IMR-90 (cell line): Measurements from ENCODE around the gene KCNK10. TPM values are rescaled to one million over a fixed set of nuclear protein-coding genes. Genes with fewer than 3 reads are reported as not detected.

Experiments
- ATAC-seq: fragments of 200-7000 bp; cut with Tn5 transposase; 2 replicates; pipeline ENCODE4 v1.9.1; 2020; ENCODE audit warnings: low read depth, mild to moderate bottlenecking, moderate library complexity
- BruUV-seq: library from RNA; stranded (reverse); fragments of 400-500 nt; replicated peaks from 2 replicates; lab custom pipeline; 2021; lab: Mats Ljungman, UMichigan
- CTCF ChIA-PET: fragments of 300-600 bp; formaldehyde crosslinking; extraction: SDS; loops from one replicate; lab custom pipeline; 2021; ENCODE audit warnings: antibody characterized with exemption; lab: Yijun Ruan, JAX
- POLR2A ChIA-PET: fragments of 300-600 bp; sonication (Branson Sonifier 250); formaldehyde crosslinking; loops from one replicate; lab custom pipeline; 2022; ENCODE audit warnings: antibody characterized with exemption; ENCODE audit not compliant: unreplicated experiment; lab: Charles Lee
- DNase-seq: peaks from one replicate; pipeline ENCODE4 v3.0.0; 2013
- H2AFZ ChIP-seq: replicated peaks from 2 replicates; pipeline ENCODE3; 2013; ENCODE audit warnings: low read length, mild to moderate bottlenecking; ENCODE audit not compliant: poor library complexity
- H2AK5ac ChIP-seq: 2 replicates; pipeline ENCODE4 v1.6.1; 2013; ENCODE audit warnings: low read depth, low read length, inconsistent platforms
- H2AK9ac ChIP-seq: replicated peaks from 2 replicates; pipeline ENCODE3; 2013; ENCODE audit warnings: mild to moderate bottlenecking, low read depth, low read length, moderate library complexity; ENCODE audit not compliant: poor library complexity
- H2BK120ac ChIP-seq: 2 replicates; pipeline ENCODE4 v1.6.1; 2013; ENCODE audit warnings: low read depth, low read length, inconsistent platforms
- H2BK15ac ChIP-seq: 3 replicates; pipeline ENCODE4 v1.6.1; 2013; ENCODE audit warnings: low read depth, low read length, inconsistent platforms
- H2BK20ac ChIP-seq: 2 replicates; pipeline ENCODE4 v1.6.1; 2013; ENCODE audit warnings: low read depth, mild to moderate bottlenecking, inconsistent platforms, low read length, moderate library complexity
- H2BK5ac ChIP-seq: 2 replicates; pipeline ENCODE4 v1.6.1; 2013; ENCODE audit warnings: mild to moderate bottlenecking, low read depth, low read length, inconsistent platforms; ENCODE audit not compliant: poor library complexity, severe bottlenecking
- H3K14ac ChIP-seq: replicated peaks from 2 replicates; pipeline ENCODE4 v1.6.1; 2013; ENCODE audit warnings: low read depth, low read length, inconsistent platforms
- H3K18ac ChIP-seq: 2 replicates; pipeline ENCODE4 v1.6.1; 2013; ENCODE audit warnings: low read depth, low read length, control low read depth
- H3K23ac ChIP-seq: 2 replicates; pipeline ENCODE4 v1.6.1; 2013; ENCODE audit warnings: low read depth, low read length, inconsistent platforms
- H3K27ac ChIP-seq: 2 replicates; pipeline ENCODE4 v1.5.1; 2013; ENCODE audit warnings: mild to moderate bottlenecking, control low read depth, low read length; ENCODE audit not compliant: insufficient read depth
- H3K27me3 ChIP-seq: 2 replicates; pipeline ENCODE4 v1.6.1; 2013; ENCODE audit warnings: low read length; ENCODE audit not compliant: control insufficient read depth, insufficient read depth
- H3K36me3 ChIP-seq: 2 replicates; pipeline ENCODE4 v1.6.1; 2013; ENCODE audit warnings: low read length, mixed read lengths; ENCODE audit not compliant: control insufficient read depth, insufficient read depth
- H3K4ac ChIP-seq: 2 replicates; pipeline ENCODE4 v1.6.1; 2013; ENCODE audit warnings: low read depth, low read length, inconsistent platforms
- H3K4me1 ChIP-seq: 2 replicates; pipeline ENCODE4 v1.6.1; 2013; ENCODE audit warnings: low read length, mixed read lengths; ENCODE audit not compliant: control insufficient read depth, insufficient read depth
- H3K4me2 ChIP-seq: 2 replicates; pipeline ENCODE4 v1.6.1; 2013; ENCODE audit warnings: low read depth, mild to moderate bottlenecking, control low read depth, low read length, moderate library complexity
- H3K4me3 ChIP-seq: 2 replicates; pipeline ENCODE4 v1.5.1; 2013; ENCODE audit warnings: low read depth, mild to moderate bottlenecking, control low read depth, low read length, moderate library complexity; ENCODE audit not compliant: insufficient read depth
- H3K56ac ChIP-seq: 2 replicates; pipeline ENCODE4 v1.6.1; 2013; ENCODE audit warnings: low read length, inconsistent platforms; ENCODE audit not compliant: insufficient read depth; ENCODE audit errors: extremely low read depth
- H3K79me1 ChIP-seq, 2 experiments: 2 replicates each; pipeline ENCODE4 v1.6.1; 2013; ENCODE audit warnings: low read length in 2 of 2, inconsistent platforms in 1 of 2, low read depth in 1 of 2
- H3K9ac ChIP-seq: 2 replicates; pipeline ENCODE4 v1.6.1; 2013; ENCODE audit warnings: low read depth, low read length, control low read depth
- H3K9me1 ChIP-seq: 2 replicates; pipeline ENCODE4 v1.6.1; 2013; ENCODE audit warnings: low read length, inconsistent platforms; ENCODE audit not compliant: insufficient read depth
- H3K9me3 ChIP-seq: 2 replicates; pipeline ENCODE4 v1.6.1; 2013; ENCODE audit warnings: low read length; ENCODE audit not compliant: control insufficient read depth, insufficient read depth
- H4K20me1 ChIP-seq: 2 replicates; pipeline ENCODE4 v1.6.1; 2013; ENCODE audit warnings: low read length, inconsistent platforms; ENCODE audit not compliant: insufficient read depth
- H4K5ac ChIP-seq: 2 replicates; pipeline ENCODE4 v1.6.1; 2013; ENCODE audit warnings: mild to moderate bottlenecking, low read depth, low read length, control low read depth
- H4K8ac ChIP-seq, 2 experiments: 2 replicates each; pipeline ENCODE4 v1.6.1; 2013; ENCODE audit warnings: low read depth in 2 of 2, low read length in 2 of 2, control low read depth in 1 of 2, inconsistent platforms in 1 of 2
- H4K91ac ChIP-seq: 2 replicates; pipeline ENCODE4 v1.6.1; 2013; ENCODE audit warnings: low read depth, low read length, inconsistent platforms; ENCODE audit not compliant: insufficient read depth
- BHLHE40 ChIP-seq: fragments of 150-350 bp; IDR thresholded peaks from 2 replicates; pipeline ENCODE4 v1.6.1; 2016; ENCODE audit warnings: mild to moderate bottlenecking, low read depth, low read length
- CEBPB ChIP-seq: IDR thresholded peaks from 2 replicates; pipeline ENCODE4 v1.6.1; 2012; ENCODE audit warnings: low read depth, low read length, improper control_type of control experiment
- CHD1 ChIP-seq: IDR thresholded peaks from 2 replicates; pipeline ENCODE4 v1.6.1; 2012; ENCODE audit warnings: low read depth, low read length, improper control_type of control experiment
- FOS ChIP-seq: fragments of 150-350 bp; IDR thresholded peaks from 2 replicates; pipeline ENCODE4 v1.6.1; 2016; ENCODE audit warnings: low read depth, low read length
- MAFK ChIP-seq: IDR thresholded peaks from 2 replicates; pipeline ENCODE4 v1.6.1; 2012; ENCODE audit warnings: low read depth, low read length, improper control_type of control experiment
- MAZ ChIP-seq: IDR thresholded peaks from 2 replicates; pipeline ENCODE4 v1.6.1; 2012; ENCODE audit warnings: low read depth, mild to moderate bottlenecking, low read length, improper control_type of control experiment, moderate library complexity, borderline replicate concordance
- MXI1 ChIP-seq: IDR thresholded peaks from 2 replicates; pipeline ENCODE4 v1.6.1; 2012; ENCODE audit warnings: low read depth, mild to moderate bottlenecking, low read length, moderate library complexity, borderline replicate concordance
- NFE2L2 ChIP-seq: fragments of 150-350 bp; IDR thresholded peaks from 2 replicates; pipeline ENCODE4 v1.6.1; 2016; ENCODE audit warnings: low read depth, mild to moderate bottlenecking, low read length
- POLR2A ChIP-seq: IDR thresholded peaks from 2 replicates; pipeline ENCODE4 v1.6.1; 2012; ENCODE audit warnings: mild to moderate bottlenecking, low read depth, low read length
- RAD21 ChIP-seq: IDR thresholded peaks from 2 replicates; pipeline ENCODE4 v1.6.1; 2012; ENCODE audit warnings: low read length, improper control_type of control experiment
- RCOR1 ChIP-seq: IDR thresholded peaks from 2 replicates; pipeline ENCODE4 v1.6.1; 2012; ENCODE audit warnings: mild to moderate bottlenecking, low read length, improper control_type of control experiment; ENCODE audit not compliant: insufficient replicate concordance
- RFX5 ChIP-seq: IDR thresholded peaks from 2 replicates; pipeline ENCODE4 v1.8.0; 2012; ENCODE audit warnings: low read depth, mild to moderate bottlenecking, low read length, moderate library complexity
- SMC3 ChIP-seq: fragments of 150-350 bp; IDR thresholded peaks from 2 replicates; pipeline ENCODE4 v1.6.1; 2016; ENCODE audit warnings: low read depth, mild to moderate bottlenecking, antibody characterized with exemption, low read length, moderate library complexity
- WGBS, 2 experiments: methylation state at CpG; one replicate each; pipeline versions ENCODE4 v1.1.5 to v1.1.7; 2013; ENCODE audit warnings: missing lambda C conversion rate in 2 of 2; ENCODE audit not compliant: insufficient read length in 1 of 2; ENCODE audit errors: extremely low coverage in 2 of 2; 5-methylcytosine and 5-hydroxymethylcytosine counted together
- dilution Hi-C: fragments of 300-500 bp; cut with HindIII; formaldehyde crosslinking; loops from one replicate; pipeline ENCODE4 v1.14.3; 2018; ENCODE audit warnings: low sequenced_read_pairs; ENCODE audit not compliant: unreplicated experiment
- in situ Hi-C: fragments of 300-500 bp; cut with MboI; formaldehyde crosslinking; loops from 3 replicates; pipeline ENCODE4 v1.14.3; 2019; ENCODE audit warnings: low sequenced_read_pairs, inconsistent platforms, mixed read lengths
- intact Hi-C: fragments of 100-400 bp; cut with micrococcal nuclease; formaldehyde crosslinking; loops from 2 replicates; pipeline ENCODE4 v1.10.0; 2022
- polyA plus RNA-seq, 3 experiments: library from polyadenylated mRNA; depleted of rRNA; stranded (reverse); fragments of >200 nt; gene quantifications; 2 replicates each; pipeline ENCODE4 v1.2.3, GENCODE V29; 2012; ENCODE audit warnings: low replicate concordance in 1 of 3
- total RNA-seq: library from RNA; depleted of rRNA; stranded (reverse); fragments of >200 nt; gene quantifications from 2 replicates; pipeline ENCODE4 v1.2.3, GENCODE V29; 2012
- TF ChIP-seq, protein P1 (sequence below): conservative IDR thresholded peaks from 2 replicates; pipeline ENCODE4 v1.5.1; 2012; ENCODE audit warnings: mild to moderate bottlenecking, low read depth, low read length, improper control_type of control experiment
- TF ChIP-seq, protein P2 (sequence below): fragments of 150-350 bp; IDR thresholded peaks from 2 replicates; pipeline ENCODE4 v1.6.1; 2016; ENCODE audit warnings: low read depth, mild to moderate bottlenecking, low read length, moderate library complexity, borderline replicate concordance
- TF ChIP-seq, protein P3 (sequence below): fragments of 150-350 bp; IDR thresholded peaks from 2 replicates; pipeline ENCODE4 v1.6.1; 2017; ENCODE audit warnings: mild to moderate bottlenecking, antibody characterized with exemption, low read length, low read depth

KCNK10 gene
- total and polyA plus RNA-seq, 2 of the 4 experiments (the other 2 are of a cell fraction), result not detected

DNA sequence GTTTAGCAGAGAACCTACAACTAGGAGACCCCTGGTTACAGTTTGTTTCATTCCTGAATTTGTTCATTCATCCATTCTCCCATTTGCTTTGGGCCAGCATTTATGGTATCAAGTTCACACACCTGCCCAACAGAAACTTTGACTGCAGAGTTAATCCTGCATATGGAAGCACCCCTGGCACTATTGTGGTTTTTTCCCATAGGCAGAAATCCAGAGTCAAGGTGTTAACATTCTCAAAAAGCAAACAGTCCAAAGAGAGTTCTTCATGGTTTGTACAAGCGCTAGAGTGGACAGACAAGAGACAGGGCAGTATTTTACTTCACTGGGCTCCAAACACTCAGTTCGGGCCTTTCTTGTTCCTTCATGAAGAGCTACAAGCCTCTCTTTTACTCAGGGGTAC is 51.9 kb downstream of the KCNK10 start:
- dilution Hi-C loops (no loop called here), intact Hi-C loops (no loop called here), in situ Hi-C loops (no loop called here)
- H3K9me3 ChIP-seq, result no peaks in the 10 kb centered on the region
- no peak overlapping the region for H3K4ac ChIP-seq
- no peak overlapping the region for H3K4me3 ChIP-seq
- H3K4me1 ChIP-seq, result no peaks in the 10 kb centered on the region
- H2AK5ac ChIP-seq, result no peak overlapping the region
- H2BK15ac ChIP-seq, result no peak overlapping the region
- no peaks in the 10 kb centered on the region for H3K9me1 ChIP-seq
- H3K4me2 ChIP-seq, result no peak overlapping the region
- no peak overlapping the region for H3K23ac ChIP-seq
- no peak overlapping the region for H2AK9ac ChIP-seq
- no peaks in the 10 kb centered on the region for H4K20me1 ChIP-seq
- ChIA-PET POLR2A (no interaction called here), CTCF (no interaction called here)
- no TSS peak for BruUV-seq
- no peak overlapping the region for H4K8ac ChIP-seq
- no peak overlapping the region for H2BK20ac ChIP-seq
- no peaks in the 10 kb centered on the region for H3K36me3 ChIP-seq
- 86% methylated on average over 1 of the region's 2 CpGs; no CpG with 5 or more reads in 1 of the 2 experiments for WGBS, 2 experiments
- H4K91ac ChIP-seq, result no peak overlapping the region
- H3K79me1 ChIP-seq, result no peaks in the 10 kb centered on the region
- H3K56ac ChIP-seq, result no peak overlapping the region
- no peak overlapping the region for H2AFZ ChIP-seq
- DNase-seq (no peak), ATAC-seq (no peak)
- H3K9ac ChIP-seq, result no peak overlapping the region
- TF ChIP-seq MAZ (no peak), SMC3 (no peak), RCOR1 (no peak), RFX5 (no peak), NFE2L2 (no peak), RAD21 (no peak), POLR2A (no peak), CEBPB (no peak), FOS (no peak), BHLHE40 (no peak), MXI1 (no peak), CHD1 (no peak), MAFK (no peak)
- TF ChIP-seq, protein P1, sequence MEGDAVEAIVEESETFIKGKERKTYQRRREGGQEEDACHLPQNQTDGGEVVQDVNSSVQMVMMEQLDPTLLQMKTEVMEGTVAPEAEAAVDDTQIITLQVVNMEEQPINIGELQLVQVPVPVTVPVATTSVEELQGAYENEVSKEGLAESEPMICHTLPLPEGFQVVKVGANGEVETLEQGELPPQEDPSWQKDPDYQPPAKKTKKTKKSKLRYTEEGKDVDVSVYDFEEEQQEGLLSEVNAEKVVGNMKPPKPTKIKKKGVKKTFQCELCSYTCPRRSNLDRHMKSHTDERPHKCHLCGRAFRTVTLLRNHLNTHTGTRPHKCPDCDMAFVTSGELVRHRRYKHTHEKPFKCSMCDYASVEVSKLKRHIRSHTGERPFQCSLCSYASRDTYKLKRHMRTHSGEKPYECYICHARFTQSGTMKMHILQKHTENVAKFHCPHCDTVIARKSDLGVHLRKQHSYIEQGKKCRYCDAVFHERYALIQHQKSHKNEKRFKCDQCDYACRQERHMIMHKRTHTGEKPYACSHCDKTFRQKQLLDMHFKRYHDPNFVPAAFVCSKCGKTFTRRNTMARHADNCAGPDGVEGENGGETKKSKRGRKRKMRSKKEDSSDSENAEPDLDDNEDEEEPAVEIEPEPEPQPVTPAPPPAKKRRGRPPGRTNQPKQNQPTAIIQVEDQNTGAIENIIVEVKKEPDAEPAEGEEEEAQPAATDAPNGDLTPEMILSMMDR, result no peak
- TF ChIP-seq, protein P2, sequence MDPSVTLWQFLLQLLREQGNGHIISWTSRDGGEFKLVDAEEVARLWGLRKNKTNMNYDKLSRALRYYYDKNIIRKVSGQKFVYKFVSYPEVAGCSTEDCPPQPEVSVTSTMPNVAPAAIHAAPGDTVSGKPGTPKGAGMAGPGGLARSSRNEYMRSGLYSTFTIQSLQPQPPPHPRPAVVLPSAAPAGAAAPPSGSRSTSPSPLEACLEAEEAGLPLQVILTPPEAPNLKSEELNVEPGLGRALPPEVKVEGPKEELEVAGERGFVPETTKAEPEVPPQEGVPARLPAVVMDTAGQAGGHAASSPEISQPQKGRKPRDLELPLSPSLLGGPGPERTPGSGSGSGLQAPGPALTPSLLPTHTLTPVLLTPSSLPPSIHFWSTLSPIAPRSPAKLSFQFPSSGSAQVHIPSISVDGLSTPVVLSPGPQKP, result no peak
- TF ChIP-seq, protein P3, sequence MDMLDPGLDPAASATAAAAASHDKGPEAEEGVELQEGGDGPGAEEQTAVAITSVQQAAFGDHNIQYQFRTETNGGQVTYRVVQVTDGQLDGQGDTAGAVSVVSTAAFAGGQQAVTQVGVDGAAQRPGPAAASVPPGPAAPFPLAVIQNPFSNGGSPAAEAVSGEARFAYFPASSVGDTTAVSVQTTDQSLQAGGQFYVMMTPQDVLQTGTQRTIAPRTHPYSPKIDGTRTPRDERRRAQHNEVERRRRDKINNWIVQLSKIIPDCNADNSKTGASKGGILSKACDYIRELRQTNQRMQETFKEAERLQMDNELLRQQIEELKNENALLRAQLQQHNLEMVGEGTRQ, result no peak
- H3K18ac ChIP-seq, result no peak overlapping the region
- H2BK5ac ChIP-seq, result no peak overlapping the region
- H3K14ac ChIP-seq, result no peak overlapping the region
- no peak overlapping the region for H2BK120ac ChIP-seq
- H3K27me3 ChIP-seq, result no peaks in the 10 kb centered on the region
- no peak overlapping the region for H4K5ac ChIP-seq
- H3K27ac ChIP-seq, result no peak overlapping the region
